H9 (cell line): ENCODE measurements around the gene KRT85. TPM values are rescaled to one million over a fixed set of nuclear protein-coding genes. Genes with fewer than 3 reads are reported as not detected.

ENCODE experiments used
- DNase-seq: peaks from one replicate; pipeline ENCODE4 v3.0.0-alpha.2; 2017
- H2AFZ ChIP-seq: one replicate; pipeline ENCODE4 v1.6.1; 2013; ENCODE audit warnings: mild to moderate bottlenecking, low read length, control low read depth, moderate library complexity
- H2AK5ac ChIP-seq: 2 replicates; pipeline ENCODE4 v1.6.1; 2013; ENCODE audit warnings: low read length, control low read depth, mixed read lengths; ENCODE audit not compliant: insufficient read length
- H2BK120ac ChIP-seq: one replicate; pipeline ENCODE4 v1.6.1; 2013; ENCODE audit warnings: low read depth, mild to moderate bottlenecking, low read length, control low read depth, inconsistent platforms; ENCODE audit not compliant: poor library complexity, severe bottlenecking
- H2BK12ac ChIP-seq: 2 replicates; pipeline ENCODE4 v1.6.1; 2013; ENCODE audit warnings: low read length, control low read depth, mixed read lengths, low read depth; ENCODE audit not compliant: insufficient read length
- H2BK15ac ChIP-seq: 2 replicates; pipeline ENCODE4 v1.6.1; 2013; ENCODE audit warnings: low read depth, low read length, control low read depth
- H2BK20ac ChIP-seq: one replicate; pipeline ENCODE4 v1.6.1; 2013; ENCODE audit warnings: low read depth, mild to moderate bottlenecking, low read length, control low read depth, inconsistent platforms; ENCODE audit not compliant: poor library complexity, severe bottlenecking
- H2BK5ac ChIP-seq: 2 replicates; pipeline ENCODE4 v1.6.1; 2013; ENCODE audit warnings: low read length, control low read depth, mixed read lengths; ENCODE audit not compliant: insufficient read length
- H3K14ac ChIP-seq: 2 replicates; pipeline ENCODE4 v1.6.1; 2013; ENCODE audit warnings: low read length, control low read depth; ENCODE audit not compliant: insufficient read depth
- H3K18ac ChIP-seq: 2 replicates; pipeline ENCODE4 v1.6.1; 2013; ENCODE audit warnings: low read depth, mild to moderate bottlenecking, mixed read lengths, low read length, control low read depth; ENCODE audit not compliant: insufficient read length
- H3K23ac ChIP-seq: 2 replicates; pipeline ENCODE4 v1.6.1; 2013; ENCODE audit warnings: low read length, control low read depth, mixed read lengths, low read depth; ENCODE audit not compliant: insufficient read length
- H3K23me2 ChIP-seq: 2 replicates; pipeline ENCODE4 v1.6.1; 2013; ENCODE audit warnings: low read depth, mild to moderate bottlenecking, mixed read lengths, low read length, control low read depth; ENCODE audit not compliant: insufficient read length, poor library complexity, severe bottlenecking
- H3K27ac ChIP-seq: 2 replicates; pipeline ENCODE4 v1.5.1; 2013; ENCODE audit warnings: low read length, control low read depth, mixed read lengths, low read depth; ENCODE audit not compliant: insufficient read length
- H3K27me3 ChIP-seq: 2 replicates; pipeline ENCODE4 v1.6.1; 2013; ENCODE audit warnings: low read length, control low read depth, inconsistent platforms; ENCODE audit not compliant: insufficient read depth
- H3K4ac ChIP-seq: 2 replicates; pipeline ENCODE4 v1.6.1; 2013; ENCODE audit warnings: low read depth, mild to moderate bottlenecking, control low read depth, inconsistent platforms, low read length, moderate library complexity
- H3K4me1 ChIP-seq: 2 replicates; pipeline ENCODE4 v1.6.1; 2013; ENCODE audit warnings: low read length, control low read depth, inconsistent platforms; ENCODE audit not compliant: insufficient read depth
- H3K4me2 ChIP-seq: 2 replicates; pipeline ENCODE4 v1.6.1; 2013; ENCODE audit warnings: low read length, control low read depth, mixed read lengths; ENCODE audit not compliant: insufficient read length, insufficient read depth
- H3K56ac ChIP-seq: 2 replicates; pipeline ENCODE4 v1.6.1; 2013; ENCODE audit warnings: low read depth, mild to moderate bottlenecking, mixed read lengths, low read length, control low read depth; ENCODE audit not compliant: insufficient read length
- H3K79me1 ChIP-seq: 2 replicates; pipeline ENCODE4 v1.6.1; 2013; ENCODE audit warnings: low read depth, mild to moderate bottlenecking, moderate library complexity, low read length, control low read depth, inconsistent platforms; ENCODE audit not compliant: insufficient read depth, poor library complexity, severe bottlenecking
- H3K79me2 ChIP-seq: 2 replicates; pipeline ENCODE4 v1.6.1; 2013; ENCODE audit warnings: low read length, control low read depth, inconsistent platforms; ENCODE audit not compliant: insufficient read depth
- H3K9ac ChIP-seq: 2 replicates; pipeline ENCODE4 v1.6.1; 2013; ENCODE audit warnings: low read length, control low read depth, mixed read lengths; ENCODE audit not compliant: insufficient read length; ENCODE audit errors: extremely low read depth
- H3K9me3 ChIP-seq: one replicate; pipeline ENCODE4 v1.6.1; 2013; ENCODE audit warnings: low read depth, low read length, inconsistent platforms; ENCODE audit not compliant: control insufficient read depth
- H3T11ph ChIP-seq: one replicate; pipeline ENCODE4 v1.6.1; 2013; ENCODE audit warnings: mild to moderate bottlenecking, low read length, control low read depth, inconsistent platforms
- H4K20me1 ChIP-seq: one replicate; pipeline ENCODE4 v1.6.1; 2013; ENCODE audit not compliant: control insufficient read depth, insufficient read length, insufficient read depth
- H4K5ac ChIP-seq: 2 replicates; pipeline ENCODE4 v1.6.1; 2013; ENCODE audit warnings: low read depth, mild to moderate bottlenecking, mixed read lengths, low read length, control low read depth; ENCODE audit not compliant: insufficient read length
- H4K8ac ChIP-seq: replicated peaks from 2 replicates; pipeline ENCODE4 v1.6.1; 2013; ENCODE audit warnings: low read length, control low read depth, mixed read lengths, low read depth; ENCODE audit not compliant: insufficient read length
- H4K91ac ChIP-seq: 2 replicates; pipeline ENCODE4 v1.6.1; 2013; ENCODE audit warnings: low read depth, mild to moderate bottlenecking, moderate library complexity, mixed read lengths, low read length, control low read depth; ENCODE audit not compliant: insufficient read length
- H3K27ac Mint-ChIP-seq, 3 experiments: 2 replicates in 2 of 3; 3 replicates in 1 of 3; pipeline ENCODE4 v1.8.0; 2020 to 2021; ENCODE audit warnings: mixed read lengths in 3 of 3, mild to moderate bottlenecking in 1 of 3, moderate library complexity in 1 of 3
- H3K27me3 Mint-ChIP-seq: 2 replicates; pipeline ENCODE4 v1.8.0; 2021; ENCODE audit warnings: low read depth, mild to moderate bottlenecking, moderate library complexity, mixed read lengths
- H3K36me3 Mint-ChIP-seq, 3 experiments: 2 replicates in 2 of 3; 3 replicates in 1 of 3; pipeline ENCODE4 v1.8.0; 2020 to 2021; ENCODE audit warnings: low read depth in 3 of 3, mixed read lengths in 3 of 3; ENCODE audit not compliant: insufficient read depth in 1 of 3
- H3K4me1 Mint-ChIP-seq, 2 experiments: 2 replicates each; pipeline ENCODE4 v1.8.0; 2020; ENCODE audit warnings: mixed read lengths in 2 of 2
- H3K4me3 Mint-ChIP-seq, 2 experiments: 2 replicates in 1 of 2; 3 replicates in 1 of 2; pipeline ENCODE4 v1.8.0; 2020 to 2021; ENCODE audit warnings: mild to moderate bottlenecking in 2 of 2, mixed read lengths in 2 of 2, moderate library complexity in 1 of 2
- H3K9me3 Mint-ChIP-seq, 2 experiments: 2 replicates in 1 of 2; 3 replicates in 1 of 2; pipeline ENCODE4 v1.8.0; 2020; ENCODE audit warnings: mild to moderate bottlenecking in 2 of 2, mixed read lengths in 2 of 2, moderate library complexity in 1 of 2
- CTCF ChIP-seq: fragments of 200-600 bp; sonication (generic); conservative IDR thresholded peaks from 3 replicates; pipeline ENCODE4 v1.8.0; 2021; ENCODE audit warnings: antibody characterized with exemption, mild to moderate bottlenecking
- whole genome bisulfite sequencing: extraction: QIAGEN DNeasy Blood & Tissue Kit; methylation state at CpG from one replicate; pipeline ENCODE4 v1.1.7; 2013; ENCODE audit warnings: missing lambda C conversion rate, low lambda C conversion rate, mixed read lengths; ENCODE audit not compliant: insufficient read length; ENCODE audit errors: extremely low coverage; 5-methylcytosine and 5-hydroxymethylcytosine counted together
- total RNA-seq: library from RNA; stranded (reverse); gene quantifications from 2 replicates; pipeline ENCODE4 v1.2.1, GENCODE V29; 2021

Gene KRT85
- total RNA-seq, 1 experiment from 2014 or later = not detected

- Histone ChIP-seq H2AFZ (no peak overlapping the region), H4K5ac (no peak overlapping the region), H3K56ac (no peak overlapping the region), H3K9ac (no peak overlapping the region), H3T11ph (no peak overlapping the region), H3K27ac (no peak overlapping the region), H2AK5ac (no peak overlapping the region), H3K9me3 (no peaks in the 10 kb centered on the region), H3K23ac (no peak overlapping the region), H4K8ac (no peak overlapping the region), H2BK20ac (no peak overlapping the region), H3K79me2 (no peaks in the 10 kb centered on the region), H2BK12ac (no peak overlapping the region), H2BK15ac (no peak overlapping the region), H3K23me2 (no peaks in the 10 kb centered on the region), H3K79me1 (no peaks in the 10 kb centered on the region), H3K27me3 (no peaks in the 10 kb centered on the region), H3K4me2 (no peak overlapping the region), H3K4ac (no peak overlapping the region), H3K4me1 (no peaks in the 10 kb centered on the region), H3K14ac (no peak overlapping the region), H4K91ac (no peak overlapping the region), H2BK120ac (no peak overlapping the region), H4K20me1 (no peaks in the 10 kb centered on the region), H2BK5ac (no peak overlapping the region), H3K18ac (no peak overlapping the region)
- H3K4me3 Mint-ChIP-seq = no peak overlapping the region
- no peaks in the 10 kb centered on the region for H3K9me3 Mint-ChIP-seq
- H3K4me1 Mint-ChIP-seq = no peaks in the 10 kb centered on the region
- TF ChIP-seq CTCF = no peak
- no peaks in the 10 kb centered on the region for H3K36me3 Mint-ChIP-seq
- DNase-seq = peak; percentile 20
- H3K27me3 Mint-ChIP-seq = peaks cover 42% of the 10 kb centered on the region
- no peak overlapping the region for H3K27ac Mint-ChIP-seq
- WGBS = no CpG with 5 or more reads among the region's 9 CpGs
These were observed 51.0 kb downstream of the KRT85 start for GRCh38 chr12:52316290-52316689.
